RWPE1 (cell line): ENCODE data around the gene LAMB3.
A peak's percentile ranks its signal among the peaks of the same experiment; 100 is the strongest.

Experiments
- CTCF ChIA-PET: fragments of 350-600 bp; sonication (Branson Sonifier 250); formaldehyde crosslinking; extraction: SDS; loops from one replicate; lab custom pipeline; 2021; lab: Yijun Ruan, JAX
- POLR2A ChIA-PET: fragments of 400-600 bp; formaldehyde crosslinking; extraction: SDS; loops from one replicate; lab custom pipeline; 2020; ENCODE audit warnings: antibody characterized with exemption; ENCODE audit not compliant: low non-redundant PET; lab: Yijun Ruan, JAX
- DNase-seq: peaks from one replicate; pipeline ENCODE4 v3.0.0; 2012; ENCODE audit warnings: low spot score
- H3K27ac ChIP-seq: fragments of 450-650 bp; 2 replicates; pipeline ENCODE4 v1.5.1; 2017
- TF ChIP-seq, protein P1 (sequence below): fragments of 450-650 bp; conservative IDR thresholded peaks from 2 replicates; pipeline ENCODE4 v1.5.1; 2017; ENCODE audit warnings: low read depth, mild to moderate bottlenecking

Gene LAMB3

GRCh38 chr1:209667708-209668107 is 15.5 kb upstream of the LAMB3 start:
- TF ChIP-seq, protein P1, sequence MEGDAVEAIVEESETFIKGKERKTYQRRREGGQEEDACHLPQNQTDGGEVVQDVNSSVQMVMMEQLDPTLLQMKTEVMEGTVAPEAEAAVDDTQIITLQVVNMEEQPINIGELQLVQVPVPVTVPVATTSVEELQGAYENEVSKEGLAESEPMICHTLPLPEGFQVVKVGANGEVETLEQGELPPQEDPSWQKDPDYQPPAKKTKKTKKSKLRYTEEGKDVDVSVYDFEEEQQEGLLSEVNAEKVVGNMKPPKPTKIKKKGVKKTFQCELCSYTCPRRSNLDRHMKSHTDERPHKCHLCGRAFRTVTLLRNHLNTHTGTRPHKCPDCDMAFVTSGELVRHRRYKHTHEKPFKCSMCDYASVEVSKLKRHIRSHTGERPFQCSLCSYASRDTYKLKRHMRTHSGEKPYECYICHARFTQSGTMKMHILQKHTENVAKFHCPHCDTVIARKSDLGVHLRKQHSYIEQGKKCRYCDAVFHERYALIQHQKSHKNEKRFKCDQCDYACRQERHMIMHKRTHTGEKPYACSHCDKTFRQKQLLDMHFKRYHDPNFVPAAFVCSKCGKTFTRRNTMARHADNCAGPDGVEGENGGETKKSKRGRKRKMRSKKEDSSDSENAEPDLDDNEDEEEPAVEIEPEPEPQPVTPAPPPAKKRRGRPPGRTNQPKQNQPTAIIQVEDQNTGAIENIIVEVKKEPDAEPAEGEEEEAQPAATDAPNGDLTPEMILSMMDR: no peak
- no peak for DNase-seq
- ChIA-PET CTCF (no interaction called here), POLR2A (no interaction called here)
- H3K27ac ChIP-seq: no peak overlapping the region

DNA sequence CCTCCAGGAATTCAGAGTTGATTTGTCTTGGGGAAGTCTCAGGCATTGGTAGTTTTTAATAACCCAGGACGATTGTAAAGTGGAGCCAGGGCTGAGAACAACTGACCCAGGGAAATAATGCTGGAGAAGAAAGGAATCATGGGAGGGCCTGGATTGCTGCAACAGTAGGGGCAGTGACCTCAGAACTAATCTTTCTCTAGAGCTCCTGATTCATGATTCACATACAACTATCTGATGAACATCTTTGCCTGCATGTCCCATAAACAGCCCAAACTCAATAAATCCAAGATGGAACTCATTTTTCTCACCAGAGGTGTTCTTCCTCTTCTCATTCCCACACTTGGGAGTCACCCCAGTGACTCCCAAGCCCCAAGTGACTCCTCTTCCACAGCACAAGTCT is 14.9 kb upstream of the LAMB3 start:
- POLR2A ChIA-PET: no interaction called here

GRCh38 chr1:209662879-209663327 is 10.7 kb upstream of the LAMB3 start:
- no peak overlapping the region for H3K27ac ChIP-seq
- TF ChIP-seq, protein P1: no peak
- DNase-seq: no peak
- ChIA-PET CTCF (interaction anchor here (1.1 kb wide), 1 partner anchor 19 kb away, joined by 4 read pairs; no protein-coding TSS in a partner anchor), POLR2A (no interaction called here)

More for the DNA sequence above, 14.9 kb upstream of the LAMB3 start:
- CTCF ChIA-PET: interaction anchor here (1.2 kb wide), 1 partner anchor 10 kb away, joined by 4 read pairs; no protein-coding TSS in a partner anchor
- no peak for DNase-seq
- no peak overlapping the region for H3K27ac ChIP-seq
- TF ChIP-seq, protein P1: no peak

- DNase-seq: no peak
- ChIA-PET POLR2A (no interaction called here), CTCF (no interaction called here)
- TF ChIP-seq, protein P1: no peak
- H3K27ac ChIP-seq: no peak overlapping the region
These were observed 8.8 kb upstream of the LAMB3 start for GRCh38 chr1:209661071-209661470.

DNA sequence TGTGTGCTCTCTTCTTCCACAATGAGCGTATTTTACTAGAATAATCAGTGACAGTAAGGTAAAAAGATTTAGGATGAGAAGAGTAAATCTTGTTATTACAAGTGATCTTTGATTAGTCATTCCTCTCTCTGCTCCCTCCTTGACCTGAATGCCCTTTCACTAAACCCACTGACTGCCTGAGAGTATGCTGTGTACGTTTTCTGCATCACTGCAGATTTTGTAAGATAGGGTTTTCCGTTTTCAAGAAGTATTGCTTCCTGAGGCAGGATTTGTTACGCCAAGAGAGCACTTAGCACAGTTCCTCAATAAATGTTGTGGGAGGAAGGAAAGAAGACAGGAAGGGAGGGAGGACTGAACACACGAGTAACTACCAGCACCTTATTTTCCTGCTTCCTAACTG is 7.7 kb upstream of the LAMB3 start:
- DNase-seq: no peak
- H3K27ac ChIP-seq: no peak overlapping the region
- TF ChIP-seq, protein P1: no peak
- ChIA-PET CTCF (no interaction called here), POLR2A (no interaction called here)

DNA sequence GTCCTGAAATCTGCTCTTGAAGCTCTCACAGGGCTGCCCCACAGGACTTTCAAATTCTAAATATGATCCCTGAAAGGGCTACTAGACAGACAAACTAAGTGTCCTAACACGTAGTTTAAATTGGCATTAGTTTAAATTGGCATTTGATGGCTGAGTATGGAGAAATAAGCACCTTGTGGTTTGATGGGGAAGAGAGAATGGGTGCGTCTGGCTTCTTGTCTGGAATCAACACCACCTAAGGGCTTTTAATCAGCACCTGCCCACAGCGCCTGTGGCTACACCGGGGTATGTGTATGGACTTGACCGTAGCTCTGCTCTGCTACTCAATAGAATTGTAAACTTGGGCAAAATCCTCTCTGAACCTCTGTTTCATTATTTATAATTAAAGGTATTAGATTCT is 5.7 kb upstream of the LAMB3 start:
- POLR2A ChIA-PET: no interaction called here
- DNase-seq: no peak
- CTCF ChIA-PET: interaction anchor here (1.9 kb wide), 1 partner anchor 14 kb away, joined by 4 read pairs; no protein-coding TSS in a partner anchor
- TF ChIP-seq, protein P1: no peak
- peak overlapping the region; percentile 76 for H3K27ac ChIP-seq
